Measurements from ENCODE around the gene MUC5B. TPM values are rescaled to one million over a fixed set of nuclear protein-coding genes. Genes with fewer than 3 reads are reported as not detected.

Gene MUC5B
- total RNA-seq, 4 donors from 2014 or later, result 0.04 to 139 (median 1.6) TPM

GRCh38 chr11:1309498-1310317 lies 86.8 kb downstream of the MUC5B start, which contains the start of gene TOLLIP:
TSS of gene TOLLIP (minus strand) at chr11:1309632. CDS start at chr11:1309498, 134 bp downstream.
- peak within 1 kb of the TSS; percentile 92 to 99 (median 96) for H3K27ac ChIP-seq
- intact Hi-C loops (cut with DNase I), result no loop called here
- no peaks in the 10 kb centered on the region for H3K27me3 ChIP-seq
- peak; percentile 69 for DNase-seq
- peaks cover 0 to 14% (median 0%) of the 10 kb centered on the region in 3 donors for H3K36me3 ChIP-seq
- WGBS, 2 donors, result 0% methylated on average over 25 to 35 of the region's 97 CpGs
- peak within 1 kb of the TSS; percentile 86 to 99 (median 96) for H3K4me3 ChIP-seq
- peaks cover 38 to 58% (median 44%) of the 10 kb centered on the region in 3 donors for H3K4me1 ChIP-seq
- TF ChIP-seq CTCF (IDR thresholded peaks at IDR 0.05) (peak in 5 of 6 experiments; percentile 3 to 75 (median 19)), POLR2A (IDR thresholded peaks at IDR 0.05) (peak in 3 of 4 donors; percentile 76 to 93 (median 86))
- H3K9me3 ChIP-seq, result peaks cover 0 to 11% (median 4%) of the 10 kb centered on the region in 3 donors

GRCh38 chr11:1310318-1310687 lies 87.4 kb downstream of the MUC5B start:
- WGBS, 2 donors, result 78 to 81% methylated on average over 13 to 14 of the region's 18 CpGs
- H3K4me1 ChIP-seq, result peaks cover 38 to 52% (median 43%) of the 10 kb centered on the region in 3 donors
- H3K4me3 ChIP-seq, result peak overlapping the region; percentile 86 to 99 (median 96)
- H3K27ac ChIP-seq, result peak overlapping the region; percentile 92 to 99 (median 96)
- H3K27me3 ChIP-seq, result no peaks in the 10 kb centered on the region
- DNase-seq, result no peak
- intact Hi-C loops (cut with DNase I), result no loop called here
- H3K9me3 ChIP-seq, result peaks cover 0 to 11% (median 4%) of the 10 kb centered on the region in 3 donors
- H3K36me3 ChIP-seq, result peaks cover 0 to 9% (median 0%) of the 10 kb centered on the region in 3 donors
- TF ChIP-seq POLR2A (IDR thresholded peaks at IDR 0.05), result no peak
- no peak for TF ChIP-seq CTCF (IDR thresholded peaks at IDR 0.05)

GRCh38 chr11:1310772-1311468 lies 88.1 kb downstream of the MUC5B start:
- H3K4me3 ChIP-seq, result peak overlapping the region in 2 of 4 donors; percentile 94 to 99
- peak overlapping the region in 2 of 4 donors; percentile 98 to 99 for H3K27ac ChIP-seq

More at GRCh38 chr11:1310772-1311468, 88.1 kb downstream of the MUC5B start:
- peaks cover 33 to 46% (median 38%) of the 10 kb centered on the region in 3 donors for H3K4me1 ChIP-seq
- WGBS, 2 donors, result 70 to 75% methylated on average over 15 of the region's 15 CpGs
- H3K27me3 ChIP-seq, result no peaks in the 10 kb centered on the region
- peaks cover 0 to 3% (median 0%) of the 10 kb centered on the region in 3 donors for H3K36me3 ChIP-seq
- no peak for TF ChIP-seq POLR2A (IDR thresholded peaks at IDR 0.05)
- no peak for TF ChIP-seq CTCF (IDR thresholded peaks at IDR 0.05)
- DNase-seq, result no peak
- H3K9me3 ChIP-seq, result peaks cover 0 to 11% (median 4%) of the 10 kb centered on the region in 3 donors
- intact Hi-C loops (cut with DNase I), result no loop called here

Small RNAs within 50 kb of the gene (small RNA-seq; reads per million reads assigned to genes)
- 0 to 0.15 (median 0) reads per million in 4 donors for gene MIR6744

Other genes with a start within 250 kb of the MUC5B start
- under 1 TPM in 1 of 4 donors, not detected in 3; 0.19 TPM for gene MUC6, start 186.3 kb upstream of the MUC5B start, total RNA-seq
- gene MUC2, start 148.2 kb upstream of the MUC5B start, total RNA-seq, result under 1 TPM in 1 of 4 donors, not detected in 3; 0.04 TPM
- gene MUC5AC, start 65.1 kb upstream of the MUC5B start, total RNA-seq, result 1 to 10 TPM in 1 of 4 donors, under 1 TPM in 1, not detected in 2; under 0.01 to 1.5 TPM
- gene TOLLIP, start 86.6 kb downstream of the MUC5B start, total RNA-seq, result 100 to 1,000 TPM in 1 of 4 donors, 10 to 100 TPM in 3; 53.0 to 106 (median 63.6) TPM
- gene BRSK2, start 166.9 kb downstream of the MUC5B start, total RNA-seq, result 1 to 10 TPM in 1 of 4 donors, under 1 TPM in 2, not detected in 1; 0.23 to 1.3 (median 0.35) TPM

Data from esophagus squamous epithelium (tissue), 5 donors.